Stimulated activated naive CD8-positive, alpha-beta T cell treated with anti-CD3 and anti-CD28 coated beads, Interleukin-15, Interleukin-2, amounts not matched to agents 100 ng/mL and 50 ng/mL, for 24 hours (primary cell): ENCODE measurements around the gene PI4KA.
"Not testable (repeated sequence)": the region's sequence is repeated elsewhere in the genome, so short reads cannot be mapped to it uniquely, and the experiment has no call there.

Experiments used
- H3K27ac Mint-ChIP-seq: one replicate; pipeline ENCODE4 v1.8.0; 2021; ENCODE audit warnings: mild to moderate bottlenecking, mixed read lengths
- H3K27me3 Mint-ChIP-seq: one replicate; pipeline ENCODE4 v1.8.0; 2021; ENCODE audit warnings: mixed read lengths
- H3K36me3 Mint-ChIP-seq: one replicate; pipeline ENCODE4 v1.8.0; 2021; ENCODE audit warnings: low read depth, mixed read lengths
- H3K4me1 Mint-ChIP-seq: one replicate; pipeline ENCODE4 v1.8.0; 2021; ENCODE audit warnings: low read depth, mixed read lengths
- H3K4me3 Mint-ChIP-seq: one replicate; pipeline ENCODE4 v1.8.0; 2021; ENCODE audit warnings: mild to moderate bottlenecking, mixed read lengths
- H3K9me3 Mint-ChIP-seq: one replicate; pipeline ENCODE4 v1.8.0; 2021; ENCODE audit warnings: mixed read lengths

PI4KA gene

DNA sequence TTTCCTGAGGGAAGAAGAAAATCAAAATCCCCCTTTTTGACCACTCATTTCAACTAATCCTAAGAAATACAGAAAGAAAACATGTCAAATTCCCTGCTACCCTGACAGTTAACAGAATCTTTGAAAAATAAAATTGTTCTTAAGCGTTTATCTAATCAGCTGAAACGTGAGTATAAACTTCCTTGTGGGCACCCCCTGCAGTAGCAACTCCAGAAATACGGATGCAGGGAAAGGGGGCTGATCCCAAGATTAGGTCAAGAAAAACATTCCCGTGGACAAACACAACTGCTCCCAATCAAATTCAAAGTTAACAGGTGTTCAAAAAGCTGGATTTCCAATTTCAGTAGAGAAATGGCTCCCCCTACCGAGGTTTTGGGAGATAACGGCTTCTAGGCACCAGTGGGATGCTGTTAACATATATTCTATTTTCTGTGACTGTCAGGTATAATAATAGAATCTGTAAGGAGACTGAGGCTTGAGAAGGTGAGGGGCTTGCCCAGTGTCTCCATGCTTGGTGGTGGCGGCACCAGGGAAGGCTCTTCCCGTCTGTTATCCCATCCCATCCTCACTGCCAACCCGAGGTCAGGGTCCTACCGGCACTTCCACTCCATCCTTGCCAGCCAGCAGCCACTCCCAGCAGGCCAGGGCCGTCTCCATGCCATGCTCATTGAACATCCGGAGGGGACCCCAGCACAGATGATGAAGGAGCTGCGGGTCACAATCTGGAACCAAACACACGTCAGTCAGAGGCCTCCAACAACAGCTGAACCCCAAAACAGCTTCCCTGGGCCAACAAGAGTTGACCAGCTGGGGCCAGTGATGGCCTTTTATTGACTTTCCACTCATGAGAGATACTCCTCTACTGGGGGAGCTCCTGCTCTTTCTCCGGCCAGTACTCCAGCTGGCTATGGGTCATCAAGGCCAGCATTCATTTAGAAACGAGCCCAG lies 116.7 kb downstream of the PI4KA start:
- no peaks in the 10 kb centered on the region for H3K4me1 Mint-ChIP-seq
- H3K27ac Mint-ChIP-seq = no peak overlapping the region
- no peak overlapping the region for H3K4me3 Mint-ChIP-seq
- no peaks in the 10 kb centered on the region for H3K27me3 Mint-ChIP-seq
- no peaks in the 10 kb centered on the region for H3K9me3 Mint-ChIP-seq
- peaks cover 57% of the 10 kb centered on the region for H3K36me3 Mint-ChIP-seq

- no peak overlapping the region for H3K27ac Mint-ChIP-seq
- H3K9me3 Mint-ChIP-seq = no peaks in the 10 kb centered on the region
- peaks cover 50% of the 10 kb centered on the region for H3K36me3 Mint-ChIP-seq
- no peaks in the 10 kb centered on the region for H3K27me3 Mint-ChIP-seq
- H3K4me1 Mint-ChIP-seq = no peaks in the 10 kb centered on the region
- H3K4me3 Mint-ChIP-seq = no peak overlapping the region
These were observed 117.5 kb downstream of the PI4KA start for GRCh38 chr22:20741008-20741633.

- Mint-ChIP-seq H3K27ac (no peak overlapping the region), H3K36me3 (peaks cover 49% of the 10 kb centered on the region), H3K9me3 (no peaks in the 10 kb centered on the region), H3K4me1 (no peaks in the 10 kb centered on the region), H3K4me3 (no peak overlapping the region), H3K27me3 (no peaks in the 10 kb centered on the region)
These were observed 118.2 kb downstream of the PI4KA start for GRCh38 chr22:20740222-20740951.

- Mint-ChIP-seq H3K36me3 (peaks cover 36% of the 10 kb centered on the region), H3K4me1 (no peaks in the 10 kb centered on the region), H3K9me3 (no peaks in the 10 kb centered on the region), H3K4me3 (no peak overlapping the region), H3K27me3 (no peaks in the 10 kb centered on the region), H3K27ac (no peak overlapping the region)
These were observed 120.1 kb downstream of the PI4KA start for GRCh38 chr22:20738394-20739089.

- H3K4me1 Mint-ChIP-seq, H3K27me3 Mint-ChIP-seq, H3K27ac Mint-ChIP-seq, H3K9me3 Mint-ChIP-seq, H3K4me3 Mint-ChIP-seq: not testable (repeated sequence)
- H3K36me3 Mint-ChIP-seq = peaks cover 25% of the 10 kb centered on the region
These were observed 121.7 kb downstream of the PI4KA start for GRCh38 chr22:20736891-20737290.

GRCh38 chr22:20735356-20736162 lies 123.1 kb downstream of the PI4KA start:
- not testable (repeated sequence) for H3K27me3 Mint-ChIP-seq, H3K4me1 Mint-ChIP-seq, H3K9me3 Mint-ChIP-seq, H3K4me3 Mint-ChIP-seq, H3K27ac Mint-ChIP-seq
- H3K36me3 Mint-ChIP-seq = peaks cover 15% of the 10 kb centered on the region

DNA sequence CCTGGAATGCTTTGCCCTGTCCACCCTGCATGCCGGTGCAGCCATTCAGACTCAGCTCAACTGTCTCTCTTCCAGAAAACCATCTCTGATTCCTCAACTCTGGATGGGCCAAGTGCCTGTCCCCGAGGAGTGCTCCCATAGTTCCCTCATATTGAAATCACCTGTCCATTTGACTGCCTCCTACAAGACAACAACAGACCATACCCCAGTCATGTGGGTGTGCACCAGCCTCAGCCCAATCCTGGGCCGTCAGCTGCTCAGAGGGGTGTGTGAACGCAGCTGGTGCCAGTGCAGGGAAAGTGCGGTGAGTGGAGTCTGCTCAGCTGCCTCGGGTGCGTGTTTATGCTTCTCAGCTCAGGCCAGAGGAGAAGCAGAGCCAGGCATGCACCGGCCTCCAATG lies 126.2 kb downstream of the PI4KA start:
- not testable (repeated sequence) for H3K9me3 Mint-ChIP-seq, H3K4me1 Mint-ChIP-seq, H3K27me3 Mint-ChIP-seq, H3K4me3 Mint-ChIP-seq, H3K27ac Mint-ChIP-seq
- peaks cover 18% of the 10 kb centered on the region for H3K36me3 Mint-ChIP-seq

- Mint-ChIP-seq H3K27ac (no peak overlapping the region), H3K9me3 (no peaks in the 10 kb centered on the region), H3K4me1 (no peaks in the 10 kb centered on the region), H3K4me3 (no peak overlapping the region), H3K36me3 (peaks cover 26% of the 10 kb centered on the region), H3K27me3 (no peaks in the 10 kb centered on the region)
These were observed 129.4 kb downstream of the PI4KA start for GRCh38 chr22:20729194-20729593.

DNA sequence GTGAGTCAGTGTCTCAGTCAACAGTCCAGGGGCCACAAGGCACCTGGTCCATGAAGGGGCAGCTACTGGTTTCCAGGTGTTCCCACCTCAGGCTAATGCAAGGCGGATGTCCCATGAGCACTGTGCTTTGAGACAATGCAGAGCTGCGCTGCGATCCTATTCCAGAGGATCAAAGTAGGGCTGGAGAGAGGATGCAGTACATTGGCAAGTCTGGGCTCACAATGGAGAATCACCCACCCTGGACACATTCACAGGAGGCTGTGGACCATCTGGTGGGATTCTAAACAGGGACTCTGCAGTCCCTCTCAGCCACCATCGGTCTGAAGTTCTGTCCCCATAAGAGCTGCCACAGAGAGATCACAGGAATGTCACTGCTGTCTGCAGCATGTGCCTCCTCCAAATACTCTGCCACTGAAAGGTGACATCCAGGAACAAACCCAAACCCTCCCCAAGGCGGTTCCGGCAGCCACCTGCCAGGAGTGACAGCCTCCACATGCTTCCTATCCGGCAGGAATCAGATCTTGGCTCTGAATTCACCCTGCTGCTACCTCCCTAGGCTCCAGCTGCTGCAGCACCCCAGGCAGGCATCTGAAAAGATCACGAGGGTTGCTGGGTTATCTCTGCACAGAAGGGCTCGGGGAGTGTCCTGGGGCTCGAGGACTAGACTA lies 130.0 kb downstream of the PI4KA start:
- no peak overlapping the region for H3K4me3 Mint-ChIP-seq
- H3K27me3 Mint-ChIP-seq = no peaks in the 10 kb centered on the region
- H3K9me3 Mint-ChIP-seq = no peaks in the 10 kb centered on the region
- no peak overlapping the region for H3K27ac Mint-ChIP-seq
- H3K36me3 Mint-ChIP-seq = peaks cover 26% of the 10 kb centered on the region
- H3K4me1 Mint-ChIP-seq = no peaks in the 10 kb centered on the region

DNA sequence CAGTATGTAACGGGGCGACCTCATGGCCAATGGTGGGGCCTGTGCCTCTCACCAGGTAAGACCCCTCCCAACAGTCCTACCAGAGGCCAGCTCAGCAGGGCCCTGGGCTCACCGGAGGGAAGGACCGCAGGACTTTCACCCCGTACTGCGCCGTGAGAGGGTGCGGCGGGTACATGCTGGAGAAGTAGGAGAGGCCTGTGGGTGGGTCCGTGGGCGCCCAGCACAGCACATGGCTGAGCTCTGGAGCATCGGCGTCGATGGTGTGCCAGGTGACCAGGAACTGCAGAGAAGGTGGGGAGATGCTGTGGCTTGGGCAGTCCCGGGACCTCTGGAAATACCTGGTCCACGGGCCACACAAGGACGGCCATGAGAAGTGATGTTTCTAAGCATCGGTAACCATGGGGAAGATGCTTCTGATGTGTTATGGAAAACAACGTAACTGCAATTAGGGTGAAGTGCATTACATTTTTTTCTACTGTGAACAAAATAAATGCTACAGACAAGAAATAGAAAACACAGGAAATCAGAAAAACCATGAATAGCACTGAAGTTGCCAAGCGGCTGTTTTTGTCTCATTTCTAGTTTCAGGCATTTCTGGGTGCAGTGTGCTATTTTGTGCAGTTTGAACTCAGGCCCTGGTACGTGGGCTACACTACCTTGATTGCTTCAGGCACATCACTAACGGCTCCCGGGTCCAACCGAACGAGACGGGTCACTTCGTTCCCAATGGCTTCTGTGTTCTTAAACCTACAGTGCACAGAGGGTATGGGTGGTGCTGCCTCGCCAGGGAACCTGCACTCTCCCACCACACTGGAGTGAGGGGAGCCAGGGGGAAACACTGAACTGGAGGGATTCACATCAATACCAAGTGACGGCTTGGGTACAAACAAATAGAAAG lies 131.2 kb downstream of the PI4KA start:
- no peaks in the 10 kb centered on the region for H3K4me1 Mint-ChIP-seq
- no peak overlapping the region for H3K4me3 Mint-ChIP-seq
- H3K36me3 Mint-ChIP-seq = peaks cover 26% of the 10 kb centered on the region
- no peak overlapping the region for H3K27ac Mint-ChIP-seq
- H3K27me3 Mint-ChIP-seq = no peaks in the 10 kb centered on the region
- no peaks in the 10 kb centered on the region for H3K9me3 Mint-ChIP-seq

GRCh38 chr22:20725987-20726558 lies 132.5 kb downstream of the PI4KA start:
- Mint-ChIP-seq H3K4me3 (no peak overlapping the region), H3K27me3 (no peaks in the 10 kb centered on the region), H3K27ac (no peak overlapping the region), H3K4me1 (no peaks in the 10 kb centered on the region), H3K36me3 (peaks cover 26% of the 10 kb centered on the region), H3K9me3 (no peaks in the 10 kb centered on the region)

GRCh38 chr22:20724676-20725454 lies 133.7 kb downstream of the PI4KA start:
- no peaks in the 10 kb centered on the region for H3K9me3 Mint-ChIP-seq
- H3K36me3 Mint-ChIP-seq = peaks cover 24% of the 10 kb centered on the region
- H3K4me3 Mint-ChIP-seq = no peak overlapping the region
- no peak overlapping the region for H3K27ac Mint-ChIP-seq
- H3K4me1 Mint-ChIP-seq = no peaks in the 10 kb centered on the region
- H3K27me3 Mint-ChIP-seq = no peaks in the 10 kb centered on the region
